HUES64 (cell line): ENCODE data around the gene WDR47. TPM values are rescaled to one million over a fixed set of nuclear protein-coding genes. Genes with fewer than 3 reads are reported as not detected.

Experiments
- H3K27ac ChIP-seq: 2 replicates; pipeline ENCODE4 v1.7.0; 2013; ENCODE audit warnings: low read depth, low read length, inconsistent platforms
- H3K27me3 ChIP-seq: 2 replicates; pipeline ENCODE4 v1.6.1; 2013; ENCODE audit warnings: mild to moderate bottlenecking, low read length; ENCODE audit not compliant: insufficient read depth
- H3K36me3 ChIP-seq: 2 replicates; pipeline ENCODE4 v1.6.1; 2013; ENCODE audit warnings: mild to moderate bottlenecking, low read length; ENCODE audit not compliant: insufficient read depth
- H3K4me1 ChIP-seq: 2 replicates; pipeline ENCODE4 v1.6.1; 2013; ENCODE audit warnings: mild to moderate bottlenecking, low read length, moderate library complexity; ENCODE audit not compliant: insufficient read depth
- H3K4me3 ChIP-seq: 2 replicates; pipeline ENCODE4 v1.5.1; 2013; ENCODE audit warnings: mild to moderate bottlenecking, low read length, moderate library complexity
- H3K9ac ChIP-seq: 2 replicates; pipeline ENCODE4 v1.6.1; 2013; ENCODE audit warnings: mild to moderate bottlenecking, low read depth, low read length
- H3K9me3 ChIP-seq: 2 replicates; pipeline ENCODE4 v1.6.1; 2013; ENCODE audit warnings: low read depth, low read length; ENCODE audit not compliant: insufficient read depth
- WGBS: fragments of 150-250, 120-280 bp; methylation state at CpG from one replicate; pipeline ENCODE4 v1.1.7; 2013; ENCODE audit warnings: missing lambda C conversion rate; 5-methylcytosine and 5-hydroxymethylcytosine counted together
- polyA plus RNA-seq, 2 experiments: library from polyadenylated mRNA; stranded (reverse); fragments of 50-300 nt; gene quantifications; one replicate each; pipeline ENCODE4 v1.2.3, GENCODE V29; 2013

The WDR47 gene
- 3.2 TPM for polyA plus RNA-seq (2013, experiment 1 of 2)
- 2.7 TPM for polyA plus RNA-seq (2013, experiment 2 of 2)

GRCh38 chr1:109041621-109042468 is at the start of gene WDR47:
WDR47 (minus strand) TSS chr1:109042102; CDS start chr1:109023512, 18,590 bp downstream.
- Histone ChIP-seq H3K4me1 (peaks cover 12% of the 10 kb centered on the region), H3K9me3 (no peaks in the 10 kb centered on the region), H3K27me3 (no peaks in the 10 kb centered on the region), H3K36me3 (no peaks in the 10 kb centered on the region), H3K9ac (peak within 1 kb of the TSS; percentile 56), H3K4me3 (peak within 1 kb of the TSS; percentile 98), H3K27ac (peak within 1 kb of the TSS; percentile 13; the same call in 1 of the 2 replicates)
- WGBS, result under 1% methylated on average over 81 of the region's 90 CpGs

GRCh38 chr1:109091078-109091838 is 49.4 kb upstream of the WDR47 start:
- no peaks in the 10 kb centered on the region for H3K27me3 ChIP-seq
- H3K27ac ChIP-seq, result peak overlapping the region; percentile 79
- WGBS, result 5% methylated on average over 13 of the region's 13 CpGs
- H3K9me3 ChIP-seq, result no peaks in the 10 kb centered on the region
- peaks cover 7% of the 10 kb centered on the region; the same call in 1 of the 2 replicates for H3K4me1 ChIP-seq
- H3K4me3 ChIP-seq, result peak overlapping the region; percentile 81
- peak overlapping the region; percentile 74 for H3K9ac ChIP-seq
- peaks cover 12% of the 10 kb centered on the region for H3K36me3 ChIP-seq

- Histone ChIP-seq H3K9me3 (no peaks in the 10 kb centered on the region), H3K36me3 (peaks cover 12% of the 10 kb centered on the region), H3K9ac (peak within 1 kb of the TSS; percentile 74), H3K4me3 (peak within 1 kb of the TSS; percentile 81), H3K27ac (peak within 1 kb of the TSS; percentile 79), H3K27me3 (no peaks in the 10 kb centered on the region), H3K4me1 (peaks cover 7% of the 10 kb centered on the region; the same call in 1 of the 2 replicates)
- whole genome bisulfite sequencing, result 16% methylated on average over 67 of the region's 67 CpGs
These were observed 48.5 kb upstream of the WDR47 start, which contains the start of gene TMEM167B for GRCh38 chr1:109090196-109091077. TMEM167B (plus strand) TSS chr1:109090764; CDS start chr1:109090873, 109 bp downstream.

GRCh38 chr1:109089242-109090015 is 47.5 kb upstream of the WDR47 start:
- H3K27me3 ChIP-seq, result no peaks in the 10 kb centered on the region
- no peak overlapping the region; the same call in 1 of the 2 replicates for H3K4me3 ChIP-seq
- H3K9me3 ChIP-seq, result no peaks in the 10 kb centered on the region
- no peak overlapping the region for H3K9ac ChIP-seq
- H3K4me1 ChIP-seq, result peaks cover 7% of the 10 kb centered on the region; the same call in 1 of the 2 replicates
- H3K27ac ChIP-seq, result no peak overlapping the region
- WGBS, result 88% methylated on average over 31 of the region's 31 CpGs
- H3K36me3 ChIP-seq, result peaks cover 3% of the 10 kb centered on the region

GRCh38 chr1:109084563-109085517 is 42.9 kb upstream of the WDR47 start:
- Histone ChIP-seq H3K36me3 (no peaks in the 10 kb centered on the region), H3K27ac (no peak overlapping the region), H3K9me3 (no peaks in the 10 kb centered on the region), H3K4me3 (no peak overlapping the region), H3K27me3 (no peaks in the 10 kb centered on the region), H3K4me1 (peaks cover 18% of the 10 kb centered on the region; the same call in 1 of the 2 replicates), H3K9ac (no peak overlapping the region)
- 90% methylated on average over 13 of the region's 13 CpGs for WGBS

GRCh38 chr1:109083923-109084322 is 42.0 kb upstream of the WDR47 start:
- Histone ChIP-seq H3K27ac (peak overlapping the region; percentile 1; the same call in 1 of the 2 replicates), H3K9me3 (no peaks in the 10 kb centered on the region), H3K9ac (no peak overlapping the region), H3K36me3 (no peaks in the 10 kb centered on the region), H3K4me1 (peaks cover 18% of the 10 kb centered on the region; the same call in 1 of the 2 replicates), H3K4me3 (no peak overlapping the region), H3K27me3 (no peaks in the 10 kb centered on the region)
- 75% methylated on average over 1 of the region's 1 CpG for WGBS

- Histone ChIP-seq H3K4me3 (no peak overlapping the region), H3K4me1 (peaks cover 18% of the 10 kb centered on the region; the same call in 1 of the 2 replicates), H3K36me3 (no peaks in the 10 kb centered on the region), H3K9me3 (no peaks in the 10 kb centered on the region), H3K9ac (no peak overlapping the region), H3K27ac (no peak overlapping the region; the same call in 1 of the 2 replicates), H3K27me3 (no peaks in the 10 kb centered on the region)
- 77% methylated on average over 3 of the region's 3 CpGs for WGBS
These were observed 41.6 kb upstream of the WDR47 start for GRCh38 chr1:109083501-109083900.

GRCh38 chr1:109080441-109081082 is 38.7 kb upstream of the WDR47 start:
- Histone ChIP-seq H3K4me3 (no peak overlapping the region), H3K27ac (0 out of 2 replicates have a peak overlapping the region, but pooled peaks have one; percentile 23), H3K27me3 (no peaks in the 10 kb centered on the region), H3K9ac (no peak overlapping the region), H3K4me1 (peaks cover 18% of the 10 kb centered on the region; the same call in 1 of the 2 replicates), H3K9me3 (no peaks in the 10 kb centered on the region), H3K36me3 (no peaks in the 10 kb centered on the region)
- WGBS, result 88% methylated on average over 4 of the region's 5 CpGs

- no peaks in the 10 kb centered on the region for H3K27me3 ChIP-seq
- no peak overlapping the region for H3K27ac ChIP-seq
- H3K9me3 ChIP-seq, result no peaks in the 10 kb centered on the region
- no peaks in the 10 kb centered on the region for H3K36me3 ChIP-seq
- H3K4me1 ChIP-seq, result peaks cover 18% of the 10 kb centered on the region; the same call in 1 of the 2 replicates
- no peak overlapping the region for H3K4me3 ChIP-seq
- 100% methylated on average over 2 of the region's 2 CpGs for WGBS
- no peak overlapping the region for H3K9ac ChIP-seq
These were observed 37.3 kb upstream of the WDR47 start for GRCh38 chr1:109079240-109079622.
